ES-I3 (cell line): ENCODE results near the gene CLIC4.
"Not testable (repeated sequence)": the region's sequence is repeated elsewhere in the genome, so short reads cannot be mapped to it uniquely, and the experiment has no call there.

Experiments
- H3K36me3 ChIP-seq: 2 replicates; pipeline ENCODE4 v1.6.1; 2013; ENCODE audit warnings: mild to moderate bottlenecking, low read length, control low read depth, moderate library complexity; ENCODE audit not compliant: insufficient read depth
- H3K4me1 ChIP-seq: 2 replicates; pipeline ENCODE4 v1.6.1; 2013; ENCODE audit warnings: mild to moderate bottlenecking, control low read depth, low read length; ENCODE audit not compliant: insufficient read depth
- H3K9ac ChIP-seq: 2 replicates; pipeline ENCODE4 v1.6.1; 2013; ENCODE audit warnings: low read depth, mild to moderate bottlenecking, low read length, moderate library complexity
- H3K9me3 ChIP-seq: 2 replicates; pipeline ENCODE4 v1.6.1; 2013; ENCODE audit warnings: mild to moderate bottlenecking, low read length, moderate library complexity; ENCODE audit not compliant: control insufficient read depth, insufficient read depth

Gene CLIC4

GRCh38 chr1:24727501-24728216 lies 17.6 kb upstream of the CLIC4 start:
- no peak overlapping the region for H3K9ac ChIP-seq
- H3K9me3 ChIP-seq, result no peaks in the 10 kb centered on the region
- peaks cover 11% of the 10 kb centered on the region; the same call in 1 of the 2 replicates for H3K4me1 ChIP-seq
- H3K36me3 ChIP-seq, result no peaks in the 10 kb centered on the region

DNA sequence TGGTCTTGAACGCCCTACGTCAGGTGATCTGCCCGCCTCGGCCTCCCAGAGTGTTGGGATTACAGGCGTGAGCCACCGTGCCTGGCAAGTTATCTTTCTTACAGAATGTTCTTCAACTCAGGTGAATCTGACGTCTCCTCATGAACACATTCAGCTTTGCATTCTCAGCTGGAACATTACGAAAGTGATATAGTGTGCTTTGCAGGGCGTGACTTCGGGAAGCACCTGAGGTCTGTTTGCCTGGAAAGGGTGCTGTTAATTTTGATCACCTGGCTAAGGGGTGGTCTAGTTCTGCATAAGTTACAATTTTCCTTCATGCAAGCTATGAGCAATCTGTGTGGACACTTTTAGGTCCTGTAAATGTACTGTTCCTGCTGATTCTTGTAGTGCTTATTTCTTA lies 16.3 kb upstream of the CLIC4 start:
- Histone ChIP-seq H3K36me3 (no peaks in the 10 kb centered on the region), H3K4me1 (peaks cover 11% of the 10 kb centered on the region; the same call in 1 of the 2 replicates), H3K9me3 (no peaks in the 10 kb centered on the region), H3K9ac (no peak overlapping the region)

- Histone ChIP-seq H3K4me1 (peaks cover 24% of the 10 kb centered on the region), H3K36me3 (no peaks in the 10 kb centered on the region), H3K9me3 (no peaks in the 10 kb centered on the region), H3K9ac (no peak overlapping the region)
Observed at GRCh38 chr1:24732186-24732885, 12.9 kb upstream of the CLIC4 start.

GRCh38 chr1:24733342-24733741 lies 11.9 kb upstream of the CLIC4 start:
- not testable (repeated sequence) for H3K9me3 ChIP-seq, H3K36me3 ChIP-seq, H3K9ac ChIP-seq
- peaks cover 24% of the 10 kb centered on the region for H3K4me1 ChIP-seq

- Histone ChIP-seq H3K9me3 (no peaks in the 10 kb centered on the region), H3K9ac (no peak overlapping the region), H3K36me3 (no peaks in the 10 kb centered on the region), H3K4me1 (peaks cover 30% of the 10 kb centered on the region)
Observed at GRCh38 chr1:24735156-24735508, 10.1 kb upstream of the CLIC4 start.

- Histone ChIP-seq H3K36me3 (no peaks in the 10 kb centered on the region), H3K4me1 (peaks cover 26% of the 10 kb centered on the region), H3K9ac (no peak overlapping the region), H3K9me3 (no peaks in the 10 kb centered on the region)
Observed at GRCh38 chr1:24735509-24736375, 9.5 kb upstream of the CLIC4 start.

DNA sequence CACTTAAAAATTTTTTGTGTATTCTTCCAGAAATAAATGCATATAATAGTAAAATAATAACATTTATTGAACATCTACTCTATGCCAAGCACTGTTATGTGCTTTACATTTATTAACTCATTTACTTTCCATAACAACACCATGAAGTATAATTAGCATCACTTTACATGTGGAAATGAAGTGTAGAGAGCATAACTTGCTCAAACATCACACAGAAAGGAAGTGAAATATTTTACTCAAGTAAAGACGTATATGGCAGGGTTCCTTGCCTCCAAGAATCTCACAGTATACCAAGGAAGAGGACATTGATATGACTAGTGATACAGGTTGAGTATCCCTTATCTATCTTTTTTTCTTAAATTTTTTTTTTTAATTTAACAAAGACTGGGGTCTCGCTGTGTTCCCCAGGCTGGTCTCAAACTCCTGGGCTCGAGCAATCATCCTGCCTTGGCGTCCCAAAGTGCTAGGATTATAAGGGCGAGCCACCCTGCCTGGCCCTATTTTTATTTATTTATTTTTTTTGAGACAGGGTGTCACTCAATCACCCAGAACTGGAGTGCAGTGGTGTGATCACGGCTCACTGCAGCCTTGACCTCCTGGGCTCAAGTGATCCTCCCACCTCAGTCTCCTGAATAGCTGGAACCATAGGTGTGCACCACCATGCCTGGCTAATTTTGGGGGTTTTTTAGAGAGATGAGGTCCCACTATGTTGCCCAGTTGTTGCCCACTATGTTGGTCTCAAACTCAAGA lies 7.7 kb upstream of the CLIC4 start:
- Histone ChIP-seq H3K4me1 (peaks cover 25% of the 10 kb centered on the region), H3K36me3 (no peaks in the 10 kb centered on the region), H3K9ac (no peak overlapping the region), H3K9me3 (no peaks in the 10 kb centered on the region)

GRCh38 chr1:24739241-24739640 lies 6.0 kb upstream of the CLIC4 start:
- Histone ChIP-seq H3K9me3 (no peaks in the 10 kb centered on the region), H3K9ac (no peak overlapping the region), H3K4me1 (peaks cover 36% of the 10 kb centered on the region), H3K36me3 (no peaks in the 10 kb centered on the region)

DNA sequence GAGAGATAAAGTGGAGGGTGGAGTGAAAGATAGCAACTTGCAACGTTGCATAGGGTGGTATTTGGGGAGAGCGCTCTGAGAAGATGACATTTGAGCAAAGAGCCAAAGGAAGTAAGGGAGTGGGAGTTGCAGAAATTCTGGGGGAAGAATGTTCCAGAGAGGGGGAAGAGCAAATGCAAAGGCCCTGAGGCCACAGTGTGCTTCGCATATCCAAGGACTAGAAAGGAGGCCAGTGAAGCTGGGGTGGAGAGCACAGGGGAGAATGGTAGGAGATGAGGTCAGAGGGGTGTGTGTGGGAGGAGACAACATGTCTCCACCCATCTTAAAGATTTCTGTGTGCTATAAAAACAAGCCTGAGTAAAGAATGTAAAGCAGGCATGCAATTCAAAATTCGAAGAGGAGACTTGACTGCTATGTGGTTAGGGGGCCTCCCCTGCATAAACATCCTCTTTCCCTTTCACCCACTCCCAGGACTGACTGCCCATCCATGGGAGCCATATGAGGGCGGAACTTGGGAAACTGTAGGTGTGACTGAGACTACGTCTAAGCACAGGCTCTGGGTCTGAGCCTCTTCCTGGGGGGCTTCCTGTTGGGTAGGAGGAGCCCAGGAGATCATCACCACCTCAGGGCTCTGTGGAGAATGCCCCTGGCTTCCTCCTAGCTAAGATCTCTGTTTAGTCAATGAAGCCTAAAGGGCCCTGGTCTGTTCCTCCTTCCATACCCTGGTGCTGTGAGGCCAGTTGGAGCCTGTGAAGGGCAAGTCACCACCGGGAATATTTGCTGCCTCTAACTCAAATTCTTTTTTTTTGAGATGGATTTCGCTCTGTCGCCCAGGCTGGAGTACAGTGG lies 2.9 kb upstream of the CLIC4 start:
- no peaks in the 10 kb centered on the region for H3K36me3 ChIP-seq
- peaks cover 20% of the 10 kb centered on the region for H3K4me1 ChIP-seq
- H3K9ac ChIP-seq, result peak overlapping the region; percentile 19
- no peaks in the 10 kb centered on the region for H3K9me3 ChIP-seq

DNA sequence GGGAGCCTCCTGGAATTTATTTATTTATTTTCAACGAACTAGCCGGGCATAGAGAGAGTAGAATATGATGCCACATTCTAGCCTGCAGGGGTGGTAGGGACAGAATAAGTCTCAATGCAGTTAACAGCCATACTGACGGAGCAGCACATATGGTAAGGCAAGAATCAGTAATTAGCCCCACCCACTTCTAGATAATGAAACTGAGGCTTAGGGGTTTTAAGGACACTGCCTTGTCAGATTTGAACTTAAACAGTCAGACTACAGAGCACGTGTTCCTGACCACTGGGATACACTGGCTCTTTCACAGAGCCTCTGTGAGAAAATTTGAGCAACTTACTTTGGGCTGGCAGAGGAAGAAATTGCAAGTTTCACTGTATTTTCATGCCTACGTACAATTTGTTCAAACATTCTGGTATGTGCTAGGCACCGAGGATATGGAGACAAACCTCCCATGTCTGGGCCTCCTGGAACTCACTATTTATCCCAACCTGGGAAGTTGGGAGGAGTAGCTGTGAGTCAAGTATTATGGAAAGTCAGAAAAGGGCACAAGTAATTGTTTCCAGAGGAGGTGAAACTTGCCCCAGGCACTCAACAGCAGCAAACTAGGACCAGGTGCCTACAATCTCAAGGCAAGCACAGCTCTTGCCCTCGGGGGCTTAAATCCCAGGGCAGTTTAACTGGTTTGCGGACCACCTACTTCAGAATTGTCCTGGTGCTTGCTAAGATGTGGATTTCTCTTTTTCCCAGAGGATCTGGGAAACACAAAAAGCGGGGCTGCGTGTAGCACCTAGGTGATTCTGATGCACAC lies 1.6 kb upstream of the CLIC4 start:
- Histone ChIP-seq H3K36me3 (no peaks in the 10 kb centered on the region), H3K4me1 (peaks cover 25% of the 10 kb centered on the region), H3K9me3 (no peaks in the 10 kb centered on the region), H3K9ac (peak overlapping the region; percentile 4; the same call in 1 of the 2 replicates)

GRCh38 chr1:24745711-24746413 lies 615 bp downstream of the CLIC4 start:
- no peaks in the 10 kb centered on the region for H3K36me3 ChIP-seq
- H3K9ac ChIP-seq, result peak overlapping the region; percentile 100
- no peaks in the 10 kb centered on the region for H3K9me3 ChIP-seq
- peaks cover 18% of the 10 kb centered on the region for H3K4me1 ChIP-seq
